ENCODE data around the gene TWIST2.

Gene TWIST2

GRCh38 chr2:238911376-238912227 lies 63.7 kb downstream of the TWIST2 start:
- H3K4me3 ChIP-seq (ENCODE audit: low read depth, low read length) = no peak overlapping the region
- TF ChIP-seq, protein P1, sequence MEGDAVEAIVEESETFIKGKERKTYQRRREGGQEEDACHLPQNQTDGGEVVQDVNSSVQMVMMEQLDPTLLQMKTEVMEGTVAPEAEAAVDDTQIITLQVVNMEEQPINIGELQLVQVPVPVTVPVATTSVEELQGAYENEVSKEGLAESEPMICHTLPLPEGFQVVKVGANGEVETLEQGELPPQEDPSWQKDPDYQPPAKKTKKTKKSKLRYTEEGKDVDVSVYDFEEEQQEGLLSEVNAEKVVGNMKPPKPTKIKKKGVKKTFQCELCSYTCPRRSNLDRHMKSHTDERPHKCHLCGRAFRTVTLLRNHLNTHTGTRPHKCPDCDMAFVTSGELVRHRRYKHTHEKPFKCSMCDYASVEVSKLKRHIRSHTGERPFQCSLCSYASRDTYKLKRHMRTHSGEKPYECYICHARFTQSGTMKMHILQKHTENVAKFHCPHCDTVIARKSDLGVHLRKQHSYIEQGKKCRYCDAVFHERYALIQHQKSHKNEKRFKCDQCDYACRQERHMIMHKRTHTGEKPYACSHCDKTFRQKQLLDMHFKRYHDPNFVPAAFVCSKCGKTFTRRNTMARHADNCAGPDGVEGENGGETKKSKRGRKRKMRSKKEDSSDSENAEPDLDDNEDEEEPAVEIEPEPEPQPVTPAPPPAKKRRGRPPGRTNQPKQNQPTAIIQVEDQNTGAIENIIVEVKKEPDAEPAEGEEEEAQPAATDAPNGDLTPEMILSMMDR (IDR thresholded peaks at IDR 0.05; ENCODE audit: insufficient read depth, low read depth, low read length, missing control alignments) = no peak
- DNase-seq (ENCODE audit: low read depth) = no peak

DNA sequence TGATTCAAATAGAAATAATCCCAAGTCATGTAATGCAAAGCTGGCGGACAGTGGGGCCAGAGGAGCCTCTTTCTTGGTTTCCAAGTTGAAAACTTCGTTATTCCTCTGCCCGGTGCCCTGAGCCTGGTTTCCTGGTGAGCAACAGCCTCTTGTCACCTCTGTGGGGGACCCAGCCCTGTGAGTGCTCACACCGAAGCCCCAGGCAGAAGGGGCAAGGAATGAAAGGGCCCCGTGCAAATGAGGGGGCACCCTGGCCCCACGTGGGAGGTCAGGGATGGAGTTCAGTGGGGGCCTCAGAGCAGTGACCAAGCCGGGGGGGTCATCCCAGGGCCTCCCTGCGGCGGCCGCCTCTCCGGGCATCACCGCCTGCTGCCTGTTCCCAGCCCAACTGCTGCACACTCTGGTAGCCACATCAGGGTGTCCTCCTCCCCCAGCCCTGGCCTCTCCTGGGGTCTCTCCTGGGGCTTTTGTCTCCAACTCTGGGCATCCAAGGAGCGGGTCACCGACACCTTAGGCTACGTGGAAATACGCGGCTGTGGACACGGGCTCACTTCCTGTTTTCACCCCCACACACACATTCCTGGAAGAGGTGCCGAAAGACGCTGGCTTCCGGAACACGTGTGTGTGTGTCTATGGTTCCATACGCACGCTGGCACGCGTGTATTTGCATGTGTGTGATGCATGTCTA lies 64.5 kb downstream of the TWIST2 start:
- no peak for DNase-seq (ENCODE audit: low read depth)
- TF ChIP-seq, protein P1 (IDR thresholded peaks at IDR 0.05; ENCODE audit: insufficient read depth, low read depth, low read length, missing control alignments) = no peak
- no peak overlapping the region for H3K4me3 ChIP-seq (ENCODE audit: low read depth, low read length)

GRCh38 chr2:238912916-238913875 lies 65.3 kb downstream of the TWIST2 start:
- no peak overlapping the region for H3K4me3 ChIP-seq (ENCODE audit: low read depth, low read length)
- TF ChIP-seq, protein P1 (IDR thresholded peaks at IDR 0.05; ENCODE audit: insufficient read depth, low read depth, low read length, missing control alignments) = no peak
- no peak for DNase-seq (ENCODE audit: low read depth)

GRCh38 chr2:238913931-238914647 lies 66.2 kb downstream of the TWIST2 start:
- no peak for DNase-seq (ENCODE audit: low read depth)
- H3K4me3 ChIP-seq (ENCODE audit: low read depth, low read length) = no peak overlapping the region
- TF ChIP-seq, protein P1 (IDR thresholded peaks at IDR 0.05; ENCODE audit: insufficient read depth, low read depth, low read length, missing control alignments) = no peak

- no peak for DNase-seq (ENCODE audit: low read depth)
- TF ChIP-seq, protein P1 (IDR thresholded peaks at IDR 0.05; ENCODE audit: insufficient read depth, low read depth, low read length, missing control alignments) = no peak
- H3K4me3 ChIP-seq (ENCODE audit: low read depth, low read length) = no peak overlapping the region
Measured at GRCh38 chr2:238914648-238915015, 66.7 kb downstream of the TWIST2 start.

- TF ChIP-seq, protein P1 (IDR thresholded peaks at IDR 0.05; ENCODE audit: insufficient read depth, low read depth, low read length, missing control alignments) = no peak
- H3K4me3 ChIP-seq (ENCODE audit: low read depth, low read length) = no peak overlapping the region
- DNase-seq (ENCODE audit: low read depth) = no peak
Measured at GRCh38 chr2:238915196-238915595, 67.3 kb downstream of the TWIST2 start.

Data from GM12865 (cell line).